Naive thymus-derived CD4-positive, alpha-beta T cell (primary cell): ENCODE results near the gene ADARB1. TPM values are rescaled to one million over a fixed set of nuclear protein-coding genes. Genes with fewer than 3 reads are reported as not detected.

Experiments
- ATAC-seq: fragments of 150-1000 bp; cut with Tn5 transposase; 2 replicates; pipeline ENCODE4 v1.10.0; 2021; ENCODE audit warnings: mild to moderate bottlenecking, moderate library complexity
- CTCF ChIA-PET: fragments of 350-600 bp; sonication (Branson Sonifier 250); formaldehyde crosslinking; loops from one replicate; lab custom pipeline; 2021; ENCODE audit warnings: antibody characterized with exemption; lab: Charles Lee
- POLR2A ChIA-PET: fragments of 350-600 bp; sonication (Branson Sonifier 250); formaldehyde crosslinking; loops from one replicate; lab custom pipeline; 2021; ENCODE audit warnings: antibody characterized with exemption, inconsistent platforms; lab: Charles Lee
- DNase-seq, 9 donors: peaks; one replicate each; pipeline versions ENCODE4 v3.0.0 to v3.0.0-alpha.2; 2020 to 2022; ENCODE audit warnings: mixed read lengths in 1 of 9
- H3K27ac ChIP-seq: one replicate; pipeline ENCODE4 v1.7.0; 2013; ENCODE audit warnings: mild to moderate bottlenecking, low read depth, low read length, moderate library complexity
- H3K27me3 ChIP-seq, 2 donors: one replicate each; pipeline ENCODE4 v1.7.0; 2013; ENCODE audit warnings: low read length in 2 of 2, mild to moderate bottlenecking in 2 of 2, moderate library complexity in 2 of 2; ENCODE audit not compliant: control insufficient read depth in 2 of 2, insufficient read depth in 2 of 2
- H3K36me3 ChIP-seq, 3 experiments: 1 replicate in 2 of 3; 2 replicates in 1 of 3; pipeline ENCODE4 v1.7.0; 2013; ENCODE audit warnings: low read length in 3 of 3, mild to moderate bottlenecking in 3 of 3, moderate library complexity in 1 of 3; ENCODE audit not compliant: insufficient read depth in 3 of 3, control insufficient read depth in 2 of 3
- H3K4me1 ChIP-seq, 2 donors: one replicate each; pipeline ENCODE4 v1.7.0; 2013; ENCODE audit warnings: low read length in 2 of 2, mild to moderate bottlenecking in 2 of 2, moderate library complexity in 1 of 2; ENCODE audit not compliant: control insufficient read depth in 2 of 2, insufficient read depth in 2 of 2
- H3K4me3 ChIP-seq: 2 replicates; pipeline ENCODE4 v1.7.0; 2013; ENCODE audit warnings: mild to moderate bottlenecking, low read length
- H3K9me3 ChIP-seq, 3 experiments: 1 replicate in 2 of 3; 2 replicates in 1 of 3; pipeline ENCODE4 v1.7.0; 2013; ENCODE audit warnings: low read length in 3 of 3; ENCODE audit not compliant: control insufficient read depth in 2 of 3
- H3K27ac Mint-ChIP-seq, 9 donors: one replicate each; pipeline ENCODE4 v1.8.0; 2020 to 2022; ENCODE audit warnings: mixed read lengths in 9 of 9, mild to moderate bottlenecking in 8 of 9, moderate library complexity in 5 of 9, inconsistent platforms in 2 of 9
- H3K27me3 Mint-ChIP-seq, 5 donors: one replicate each; pipeline ENCODE4 v1.8.0; 2021 to 2022; ENCODE audit warnings: mixed read lengths in 5 of 5, mild to moderate bottlenecking in 1 of 5
- H3K36me3 Mint-ChIP-seq, 5 donors: one replicate each; pipeline ENCODE4 v1.8.0; 2020 to 2022; ENCODE audit warnings: mixed read lengths in 5 of 5, mild to moderate bottlenecking in 3 of 5, inconsistent platforms in 1 of 5
- H3K4me1 Mint-ChIP-seq, 7 donors: one replicate each; pipeline ENCODE4 v1.8.0; 2020 to 2022; ENCODE audit warnings: mixed read lengths in 7 of 7, mild to moderate bottlenecking in 3 of 7, inconsistent platforms in 1 of 7
- H3K4me3 Mint-ChIP-seq, 10 donors: one replicate each; pipeline ENCODE4 v1.8.0; 2020 to 2022; ENCODE audit warnings: mild to moderate bottlenecking in 10 of 10, mixed read lengths in 10 of 10, moderate library complexity in 6 of 10, inconsistent platforms in 2 of 10
- H3K9me3 Mint-ChIP-seq, 11 donors: one replicate each; pipeline ENCODE4 v1.8.0; 2020 to 2022; ENCODE audit warnings: mixed read lengths in 11 of 11, mild to moderate bottlenecking in 4 of 11, inconsistent platforms in 1 of 11, moderate library complexity in 1 of 11
- intact Hi-C, 2 donors: fragments of 100-400 bp; cut with micrococcal nuclease; formaldehyde crosslinking; loops; one replicate each; pipeline ENCODE4 v1.15.1; 2023
- polyA plus RNA-seq, 2 donors: library from polyadenylated mRNA; unstranded; fragments of 300-500 nt; fragmentation: Illumina TruSeq; gene quantifications; one replicate each; pipeline ENCODE4 v1.2.3, GENCODE V29; 2021
- total RNA-seq, 6 experiments: library from RNA in 5 of 6; stranded (reverse) in 5 of 6; gene quantifications; 1 replicate in 5 of 6; 2 replicates in 1 of 6; pipeline ENCODE4 v1.2.3 and lab custom pipeline; 2021 to 2026

ADARB1 gene
- total and polyA plus RNA-seq, 7 experiments from 2014 or later = 6.2 to 52.2 (median 38.4) TPM

GRCh38 chr21:45118099-45118498 lies 43.7 kb downstream of the ADARB1 start:
- H3K9me3 ChIP-seq = no peaks in the 10 kb centered on the region
- H3K4me1 Mint-ChIP-seq = peaks cover 12 to 62% (median 46%) of the 10 kb centered on the region in 7 donors
- H3K27me3 ChIP-seq = no peaks in the 10 kb centered on the region
- no peak overlapping the region for H3K4me3 ChIP-seq
- peaks cover 0 to 12% (median 0%) of the 10 kb centered on the region in 3 experiments for H3K36me3 ChIP-seq
- CTCF ChIA-PET = interaction anchor here (1.0 to 2.0 kb wide), 4 partner anchors 8 to 168 kb away, joined by 3 to 9 read pairs (median 6); no protein-coding TSS in a partner anchor
- H3K4me3 Mint-ChIP-seq = no peak overlapping the region
- H3K27me3 Mint-ChIP-seq = no peaks in the 10 kb centered on the region
- intact Hi-C loops = loop anchor here in 1 of 2 donors (10.0 kb wide), 1 partner anchor 313 kb away; the partner anchor contains the start of gene UBE2G2
- POLR2A ChIA-PET = no interaction called here
- H3K36me3 Mint-ChIP-seq = peaks cover 0 to 31% (median 7%) of the 10 kb centered on the region in 5 donors
- H3K9me3 Mint-ChIP-seq = no peaks in the 10 kb centered on the region
- no peak overlapping the region for H3K27ac ChIP-seq
- DNase-seq = no peak
- ATAC-seq = no peak
- H3K27ac Mint-ChIP-seq = peak overlapping the region in 4 of 9 donors; percentile 13 to 58 (median 36)
- H3K4me1 ChIP-seq = no peaks in the 10 kb centered on the region

GRCh38 chr21:45119812-45120211 lies 45.4 kb downstream of the ADARB1 start:
- H3K4me3 ChIP-seq = no peak overlapping the region
- DNase-seq (no peak), ATAC-seq (no peak)
- CTCF ChIA-PET = interaction anchor here (1.1 kb wide), 1 partner anchor 8 kb away, joined by 3 read pairs; no protein-coding TSS in a partner anchor
- H3K27me3 ChIP-seq = no peaks in the 10 kb centered on the region
- intact Hi-C loops = loop anchor here in 1 of 2 donors (10.0 kb wide), 1 partner anchor 315 kb away; the partner anchor contains the start of gene UBE2G2
- H3K27ac ChIP-seq = no peak overlapping the region
- H3K36me3 Mint-ChIP-seq = peaks cover 0 to 36% (median 7%) of the 10 kb centered on the region in 5 donors
- no peak overlapping the region for H3K4me3 Mint-ChIP-seq
- no peaks in the 10 kb centered on the region for H3K9me3 Mint-ChIP-seq
- peaks cover 15 to 67% (median 44%) of the 10 kb centered on the region in 7 donors for H3K4me1 Mint-ChIP-seq
- POLR2A ChIA-PET = interaction anchor here (0.6 kb wide), 1 partner anchor 450 kb away, joined by 4 read pairs; no protein-coding TSS in a partner anchor
- H3K27ac Mint-ChIP-seq = no peak overlapping the region
- H3K4me1 ChIP-seq = no peaks in the 10 kb centered on the region
- no peaks in the 10 kb centered on the region for H3K27me3 Mint-ChIP-seq
- H3K9me3 ChIP-seq = no peaks in the 10 kb centered on the region
- H3K36me3 ChIP-seq = peaks cover 0 to 12% (median 0%) of the 10 kb centered on the region in 3 experiments

- H3K27me3 ChIP-seq = no peaks in the 10 kb centered on the region
- intact Hi-C loops = no loop called here
- peaks cover 16 to 59% (median 36%) of the 10 kb centered on the region in 7 donors for H3K4me1 Mint-ChIP-seq
- CTCF ChIA-PET = interaction anchor here (0.6 to 3.4 kb wide), 4 partner anchors 17 to 701 kb away, joined by 3 to 16 read pairs (median 4); no protein-coding TSS in a partner anchor
- H3K4me1 ChIP-seq = no peaks in the 10 kb centered on the region
- peaks cover 0 to 12% (median 0%) of the 10 kb centered on the region in 3 experiments for H3K36me3 ChIP-seq
- ATAC-seq = no peak
- H3K9me3 ChIP-seq = no peaks in the 10 kb centered on the region
- no peak overlapping the region for H3K4me3 ChIP-seq
- no peak for DNase-seq
- peaks cover 0 to 36% (median 7%) of the 10 kb centered on the region in 5 donors for H3K36me3 Mint-ChIP-seq
- no peaks in the 10 kb centered on the region for H3K9me3 Mint-ChIP-seq
- H3K27ac Mint-ChIP-seq = peak overlapping the region in 2 of 9 donors; percentile 53 to 67
- POLR2A ChIA-PET = no interaction called here
- H3K27me3 Mint-ChIP-seq = no peaks in the 10 kb centered on the region
- no peak overlapping the region for H3K4me3 Mint-ChIP-seq
- H3K27ac ChIP-seq = no peak overlapping the region
Observed at GRCh38 chr21:45120975-45121374, 46.6 kb downstream of the ADARB1 start.

- Histone ChIP-seq H3K9me3 (no peaks in the 10 kb centered on the region), H3K4me1 (no peaks in the 10 kb centered on the region), H3K4me3 (no peak overlapping the region), H3K27me3 (no peaks in the 10 kb centered on the region), H3K36me3 (peaks cover 0 to 20% (median 0%) of the 10 kb centered on the region in 3 experiments), H3K27ac (no peak overlapping the region)
- peaks cover 10 to 56% (median 41%) of the 10 kb centered on the region in 7 donors for H3K4me1 Mint-ChIP-seq
- intact Hi-C loops = no loop called here
- CTCF ChIA-PET = interaction anchor here (2.3 to 3.4 kb wide), 2 partner anchors 16 to 172 kb away, joined by 6 to 16 read pairs; no protein-coding TSS in a partner anchor
- no peak overlapping the region for H3K4me3 Mint-ChIP-seq
- no peaks in the 10 kb centered on the region for H3K27me3 Mint-ChIP-seq
- H3K36me3 Mint-ChIP-seq = peaks cover 0 to 28% (median 1%) of the 10 kb centered on the region in 5 donors
- ATAC-seq (no peak), DNase-seq (no peak)
- no peak overlapping the region for H3K27ac Mint-ChIP-seq
- no peaks in the 10 kb centered on the region for H3K9me3 Mint-ChIP-seq
- POLR2A ChIA-PET = no interaction called here
Observed at GRCh38 chr21:45122030-45122429, 47.6 kb downstream of the ADARB1 start.

- ChIA-PET POLR2A (no interaction called here), CTCF (interaction anchor here (0.7 to 3.4 kb wide), 3 partner anchors 15 to 173 kb away, joined by 3 to 16 read pairs (median 6); no protein-coding TSS in a partner anchor)
- Histone ChIP-seq H3K4me1 (no peaks in the 10 kb centered on the region), H3K9me3 (no peaks in the 10 kb centered on the region), H3K27ac (no peak overlapping the region), H3K27me3 (no peaks in the 10 kb centered on the region), H3K4me3 (no peak overlapping the region), H3K36me3 (peaks cover 0 to 20% (median 0%) of the 10 kb centered on the region in 3 experiments)
- DNase-seq (no peak), ATAC-seq (no peak)
- Mint-ChIP-seq H3K36me3 (peaks cover 0 to 24% (median 1%) of the 10 kb centered on the region in 5 donors), H3K9me3 (no peaks in the 10 kb centered on the region), H3K4me1 (peaks cover 8 to 50% (median 42%) of the 10 kb centered on the region in 7 donors), H3K27ac (peak overlapping the region in 4 of 9 donors; percentile 14 to 70 (median 43)), H3K4me3 (no peak overlapping the region), H3K27me3 (no peaks in the 10 kb centered on the region)
- intact Hi-C loops = no loop called here
Observed at GRCh38 chr21:45122432-45123132, 48.2 kb downstream of the ADARB1 start.

- peak overlapping the region in 4 of 9 donors; percentile 51 to 79 (median 56) for H3K27ac Mint-ChIP-seq
- ATAC-seq = no peak
Observed at GRCh38 chr21:45123440-45123839, 49.1 kb downstream of the ADARB1 start.

More at GRCh38 chr21:45123440-45123839, 49.1 kb downstream of the ADARB1 start:
- Histone ChIP-seq H3K4me1 (no peaks in the 10 kb centered on the region), H3K9me3 (no peaks in the 10 kb centered on the region), H3K27me3 (no peaks in the 10 kb centered on the region), H3K4me3 (no peak overlapping the region), H3K36me3 (peaks cover 0 to 20% (median 0%) of the 10 kb centered on the region in 3 experiments), H3K27ac (no peak overlapping the region)
- ChIA-PET POLR2A (no interaction called here), CTCF (interaction anchor here (2.3 to 3.4 kb wide), 2 partner anchors 14 to 174 kb away, joined by 6 to 16 read pairs; no protein-coding TSS in a partner anchor)
- peaks cover 0 to 24% (median 0%) of the 10 kb centered on the region in 5 donors for H3K36me3 Mint-ChIP-seq
- H3K4me3 Mint-ChIP-seq = no peak overlapping the region
- no peak for DNase-seq
- H3K9me3 Mint-ChIP-seq = no peaks in the 10 kb centered on the region
- peaks cover 9 to 50% (median 46%) of the 10 kb centered on the region in 7 donors for H3K4me1 Mint-ChIP-seq
- intact Hi-C loops = no loop called here
- no peaks in the 10 kb centered on the region for H3K27me3 Mint-ChIP-seq
